ENCODE results near the gene S100PBP. TPM values are rescaled to one million over a fixed set of nuclear protein-coding genes. Genes with fewer than 3 reads are reported as not detected.

Gene S100PBP
- total and polyA plus RNA-seq, 12 donors: 3.7 to 19.2 (median 11.5) TPM

DNA sequence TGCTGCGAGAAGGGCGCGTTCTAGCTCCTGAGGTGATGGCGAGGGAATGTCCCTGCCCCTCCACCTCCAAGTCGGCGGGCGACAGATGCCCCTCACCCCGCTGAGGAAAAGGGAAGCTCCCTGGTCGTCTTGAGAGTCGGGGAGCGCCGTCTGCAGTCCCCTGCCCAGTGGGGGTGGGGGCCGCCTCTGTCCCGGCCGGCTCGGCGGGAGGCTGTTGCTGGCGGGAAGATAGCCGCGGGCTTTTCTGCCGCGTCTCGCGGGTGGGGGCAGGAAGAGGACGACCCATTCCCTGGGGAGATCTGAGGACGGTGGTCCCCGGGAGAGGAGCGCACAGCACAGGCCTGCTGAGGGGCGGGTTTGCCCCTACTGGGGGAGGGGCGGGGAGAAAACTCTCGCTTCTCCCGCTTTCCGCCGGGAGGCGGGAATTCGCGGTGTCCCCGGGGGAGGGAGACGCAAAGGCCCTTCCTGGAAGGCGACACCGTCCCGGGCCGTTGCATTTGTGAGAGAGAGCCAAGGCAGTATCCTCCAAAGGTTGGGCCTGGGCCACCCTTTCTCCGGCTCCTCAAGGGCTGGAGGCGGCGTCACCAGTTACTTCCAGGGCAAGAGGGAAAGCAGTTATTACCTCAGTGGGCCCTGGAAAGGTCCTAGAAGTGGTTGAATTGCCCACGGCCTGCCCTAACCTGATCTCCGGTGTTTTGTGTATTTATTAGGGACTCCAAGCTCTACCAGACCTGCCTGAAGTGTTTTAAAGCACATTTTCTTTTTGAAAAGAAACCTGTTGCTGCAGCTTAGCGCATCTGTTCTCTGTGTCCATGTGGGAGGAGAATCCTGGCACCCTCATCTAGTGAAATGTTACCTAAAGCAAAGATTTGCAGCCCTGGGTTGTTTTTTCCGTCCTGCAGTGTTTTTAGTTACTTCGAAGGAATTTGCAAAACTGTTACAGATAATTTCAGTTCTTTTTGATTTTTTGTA lies 648 bp downstream of the S100PBP start:
- peak in 1 of 9 donors; percentile 10 for TF ChIP-seq CTCF (IDR thresholded peaks at IDR 0.05)
- 1 to 2% methylated on average over 46 to 51 of the region's 51 CpGs for WGBS, 2 donors

DNA sequence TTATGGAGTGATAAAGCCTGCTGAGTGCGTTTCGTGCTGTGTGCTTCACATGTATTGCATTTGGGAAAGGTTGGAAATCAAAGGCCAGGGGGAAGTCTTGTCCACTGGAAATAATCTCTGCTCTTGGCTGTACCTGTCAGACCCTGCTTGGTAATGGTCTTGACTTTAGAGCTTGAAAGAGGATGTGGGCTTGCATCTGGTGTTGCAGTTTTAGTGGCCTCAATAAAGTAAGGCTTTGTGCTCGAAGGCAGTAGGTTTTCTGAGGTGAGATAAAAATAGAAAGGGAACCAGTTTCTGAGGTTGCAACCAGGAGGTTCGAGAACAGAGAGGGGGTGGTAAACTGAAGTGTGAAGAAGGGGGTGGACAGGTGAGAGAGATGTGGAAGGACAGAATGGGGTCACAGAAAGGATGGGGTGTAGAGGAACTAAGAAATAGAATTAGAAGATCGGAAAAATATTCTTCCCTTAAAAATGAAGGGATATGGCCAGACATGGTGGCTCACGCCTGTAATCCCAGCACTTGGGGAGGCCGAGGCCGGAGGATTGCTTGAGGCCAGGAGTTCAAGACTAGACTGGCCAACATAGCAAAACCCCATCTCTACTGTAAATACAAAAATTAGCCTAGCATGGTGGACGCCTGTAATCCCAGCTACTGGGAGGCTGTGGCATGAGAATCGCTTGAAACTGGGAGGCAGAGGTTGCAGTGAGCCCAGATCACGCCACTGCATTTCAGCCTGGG lies 1.5 kb downstream of the S100PBP start:
- H3K9me3 ChIP-seq: no peaks in the 10 kb centered on the region
- no peaks in the 10 kb centered on the region for H3K27me3 ChIP-seq
- peak overlapping the region in 9 of 10 donors; percentile 92 to 99 (median 98) for H3K27ac ChIP-seq
- H3K4me3 ChIP-seq: peak overlapping the region; percentile 80 to 100 (median 90)
- H3K36me3 ChIP-seq: peaks cover 0 to 10% (median 0%) of the 10 kb centered on the region in 9 donors
- peaks cover 3 to 48% (median 41%) of the 10 kb centered on the region in 9 donors for H3K4me1 ChIP-seq
- ATAC-seq (no peak), DNase-seq (no peak)
- 71% methylated on average over 11 of the region's 11 CpGs for WGBS, 2 donors
- intact Hi-C loops (cut with DNase I): loop anchor here in 3 of 10 donors (5.0 to 10.0 kb wide), 2 partner anchors 53 to 266 kb away; partner anchors contain the start of genes FNDC5 (in 3 of the 3) and AZIN2 (in 1 of the 3)
- TF ChIP-seq CTCF (IDR thresholded peaks at IDR 0.05): no peak

More for the DNA sequence above, 648 bp downstream of the S100PBP start:
- peaks cover 3 to 54% (median 41%) of the 10 kb centered on the region in 9 donors for H3K4me1 ChIP-seq
- no peaks in the 10 kb centered on the region for H3K9me3 ChIP-seq
- ATAC-seq (peak; percentile 53 to 80 (median 66)), DNase-seq (peak; percentile 82 to 86)
- H3K36me3 ChIP-seq: peaks cover 0 to 10% (median 0%) of the 10 kb centered on the region in 9 donors
- peak overlapping the region; percentile 80 to 100 (median 90) for H3K4me3 ChIP-seq
- intact Hi-C loops (cut with DNase I): loop anchor here in 3 of 10 donors (5.0 to 10.0 kb wide), 2 partner anchors 54 to 267 kb away; partner anchors contain the start of genes FNDC5 (in 3 of the 3) and AZIN2 (in 1 of the 3)
- H3K27me3 ChIP-seq: no peaks in the 10 kb centered on the region
- H3K27ac ChIP-seq: peak overlapping the region; percentile 83 to 99 (median 98)

GRCh38 chr1:32825181-32825580 lies 7.7 kb downstream of the S100PBP start:
- H3K27me3 ChIP-seq: no peaks in the 10 kb centered on the region
- H3K9me3 ChIP-seq: no peaks in the 10 kb centered on the region
- peaks cover 0 to 60% (median 33%) of the 10 kb centered on the region in 9 donors for H3K36me3 ChIP-seq
- TF ChIP-seq CTCF (IDR thresholded peaks at IDR 0.05): no peak
- H3K4me1 ChIP-seq: peaks cover 0 to 5% (median 0%) of the 10 kb centered on the region in 9 donors
- intact Hi-C loops (cut with DNase I): loop anchor here in 2 of 10 donors (5.0 to 10.0 kb wide), 2 partner anchors 42 to 50 kb away; partner anchors contain the start of gene FNDC5 (in 1 of the 2)
- 75 to 88% methylated on average over 3 of the region's 3 CpGs for WGBS, 2 donors
- H3K27ac ChIP-seq: no peak overlapping the region
- H3K4me3 ChIP-seq: no peak overlapping the region
- no peak for ATAC-seq
- DNase-seq: no peak

DNA sequence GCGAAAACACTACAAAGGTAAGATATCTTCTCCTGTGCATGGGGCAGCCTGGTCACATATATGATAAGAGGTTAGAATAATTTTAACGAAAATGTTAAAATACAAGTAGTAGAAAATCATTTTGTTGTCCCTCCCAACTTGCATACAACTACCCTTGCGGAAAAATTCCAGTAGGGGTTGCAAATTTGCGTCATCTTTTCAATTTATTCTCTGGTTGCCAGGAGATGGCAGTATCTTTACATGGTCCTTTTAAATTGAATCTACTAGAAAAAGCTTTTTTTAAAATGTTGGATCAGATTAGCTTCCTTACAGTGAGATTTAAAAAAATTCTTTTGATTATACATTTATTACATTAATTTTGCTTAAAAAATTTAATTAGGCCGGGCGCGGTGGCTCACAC lies 10.9 kb downstream of the S100PBP start:
- no peak for DNase-seq
- Histone ChIP-seq H3K27ac (no peak overlapping the region), H3K27me3 (no peaks in the 10 kb centered on the region), H3K4me1 (peaks cover 0 to 5% (median 0%) of the 10 kb centered on the region in 9 donors), H3K36me3 (peaks cover 0 to 85% (median 49%) of the 10 kb centered on the region in 9 donors), H3K9me3 (no peaks in the 10 kb centered on the region), H3K4me3 (no peak overlapping the region)
- intact Hi-C loops (cut with DNase I): loop anchor here in 2 of 10 donors (5.0 to 10.0 kb wide), 2 partner anchors 39 to 46 kb away; partner anchors contain the start of gene FNDC5 (in 1 of the 2)
- 91 to 95% methylated on average over 7 of the region's 7 CpGs for WGBS, 2 donors
- no peak for ATAC-seq
- TF ChIP-seq CTCF (IDR thresholded peaks at IDR 0.05): peak in 7 of 9 donors; percentile 19 to 47 (median 32)

Data from heart right ventricle (tissue), 16 donors.